GM23248 (cell line): ENCODE measurements around the gene PSMC2. TPM values are rescaled to one million over a fixed set of nuclear protein-coding genes. Genes with fewer than 3 reads are reported as not detected.

Experiments
- DNase-seq: peaks from one replicate; pipeline ENCODE4 v3.0.0-alpha.2; 2015
- H2AFZ ChIP-seq: fragments of 200-600 bp; sonication (generic); 2 replicates; pipeline ENCODE4 v1.6.1; 2016; ENCODE audit warnings: antibody characterized with exemption
- H3F3A ChIP-seq: fragments of 200-600 bp; sonication (generic); 2 replicates; pipeline ENCODE4 v1.6.1; 2016; ENCODE audit warnings: mild to moderate bottlenecking, antibody characterized with exemption, mixed run types; ENCODE audit not compliant: insufficient read depth
- H3K27ac ChIP-seq: fragments of 200-600 bp; sonication (generic); 2 replicates; pipeline ENCODE4 v1.5.1; 2016; ENCODE audit warnings: mild to moderate bottlenecking
- H3K27me3 ChIP-seq: fragments of 200-600 bp; sonication (generic); replicated peaks from 2 replicates; pipeline ENCODE4 v1.6.1; 2016; ENCODE audit warnings: mild to moderate bottlenecking; ENCODE audit not compliant: insufficient read depth
- H3K36me3 ChIP-seq: fragments of 200-600 bp; sonication (generic); 2 replicates; pipeline ENCODE4 v1.6.1; 2016; ENCODE audit warnings: low read depth, mild to moderate bottlenecking
- H3K4me1 ChIP-seq: fragments of 200-600 bp; sonication (generic); 2 replicates; pipeline ENCODE4 v1.6.1; 2016; ENCODE audit warnings: mild to moderate bottlenecking; ENCODE audit not compliant: insufficient read depth
- H3K4me2 ChIP-seq: fragments of 200-600 bp; sonication (generic); one replicate; pipeline ENCODE4 v1.6.1; 2016; ENCODE audit warnings: mild to moderate bottlenecking; ENCODE audit not compliant: unreplicated experiment
- H3K4me3 ChIP-seq: fragments of 200-600 bp; sonication (generic); 2 replicates; pipeline ENCODE4 v1.5.1; 2016; ENCODE audit warnings: mild to moderate bottlenecking
- H3K79me2 ChIP-seq: fragments of 200-600 bp; sonication (generic); 2 replicates; pipeline ENCODE4 v1.6.1; 2016; ENCODE audit warnings: mild to moderate bottlenecking; ENCODE audit not compliant: insufficient read depth
- H3K9ac ChIP-seq: fragments of 200-600 bp; sonication (generic); 2 replicates; pipeline ENCODE4 v1.6.1; 2016; ENCODE audit warnings: mild to moderate bottlenecking
- H3K9me2 ChIP-seq: fragments of 200-600 bp; sonication (generic); 2 replicates; pipeline ENCODE4 v1.6.1; 2016; ENCODE audit warnings: mixed run types, mild to moderate bottlenecking, moderate library complexity; ENCODE audit not compliant: insufficient read depth
- H3K9me3 ChIP-seq: fragments of 200-600 bp; sonication (generic); one replicate; pipeline ENCODE4 v1.6.1; 2017; ENCODE audit warnings: low read depth
- H4K20me1 ChIP-seq: fragments of 200-600 bp; sonication (generic); 2 replicates; pipeline ENCODE4 v1.6.0; 2016; ENCODE audit not compliant: insufficient read depth
- EZH2 ChIP-seq: fragments of 200-600 bp; sonication (generic); IDR thresholded peaks from 2 replicates; pipeline ENCODE4 v1.6.1; 2018; ENCODE audit warnings: antibody characterized with exemption, mild to moderate bottlenecking; ENCODE audit not compliant: insufficient read depth, poor library complexity, severe bottlenecking
- EZH2phosphoT487 ChIP-seq: fragments of 200-600 bp; sonication (generic); IDR thresholded peaks from 2 replicates; pipeline ENCODE4 v1.6.1; 2018; ENCODE audit warnings: antibody characterized with exemption, moderate library complexity, mild to moderate bottlenecking, low read depth; ENCODE audit not compliant: insufficient read depth
- WGBS, 2 experiments: methylation state at CpG; one replicate each; pipeline ENCODE4 v1.1.6; 2015 to 2017; ENCODE audit warnings: low lambda C conversion rate in 2 of 2, low coverage in 1 of 2; ENCODE audit errors: missing lambda C conversion rate in 2 of 2; 5-methylcytosine and 5-hydroxymethylcytosine counted together
- in situ Hi-C: fragments of 300-500 bp; cut with MboI; formaldehyde crosslinking; loops from 2 replicates; pipeline ENCODE4 v1.15.0; 2020
- polyA plus RNA-seq: library from polyadenylated mRNA; unstranded; fragments of >200 nt; fragmentation: Nextera tagmentation; extraction: Ambion mirVana; gene quantifications from 2 replicates; pipeline ENCODE4 v1.2.1, GENCODE V29; 2016
- small RNA-seq: library from RNA; depleted of rRNA; stranded (forward); fragments of <200 nt; gene quantifications from one replicate; pipeline ENCODE3, GENCODE V24; 2014; ENCODE audit warnings: low read depth, low replicate concordance
- total RNA-seq: library from RNA; depleted of rRNA; stranded (reverse); fragments of >200 nt; shearing (Covaris generic); gene quantifications from 2 replicates; pipeline ENCODE4 v1.2.3, GENCODE V29; 2014; rRNA removed

The PSMC2 gene
- total and polyA plus RNA-seq, 2 experiments from 2014 or later, result 118 to 173 TPM

DNA sequence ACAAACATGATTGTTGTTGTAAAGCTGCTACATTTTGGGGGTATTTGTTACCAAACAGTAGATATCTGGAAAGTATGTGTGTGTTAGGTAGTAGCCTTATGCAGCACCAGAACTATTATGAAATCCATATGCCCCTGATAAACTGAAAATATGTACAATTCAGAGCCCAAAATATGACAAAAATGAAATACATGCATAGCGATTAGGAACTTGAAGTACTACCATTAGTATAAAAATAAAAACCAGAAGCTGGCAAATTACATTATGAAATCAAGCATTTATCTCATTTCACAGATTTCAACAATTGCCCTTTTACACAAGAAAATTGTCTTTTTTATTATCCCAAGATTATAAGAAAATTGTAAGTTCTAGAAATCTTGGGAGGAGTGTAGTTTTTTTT is 64.7 kb downstream of the PSMC2 start:
- Histone ChIP-seq H3K27me3 (0 out of 2 replicates have a peak, but pooled peaks cover 12% of the 10 kb centered on the region), H3K36me3 (no peaks in the 10 kb centered on the region), H3K4me2 (no peak overlapping the region), H3K79me2 (no peaks in the 10 kb centered on the region), H4K20me1 (no peaks in the 10 kb centered on the region), H3K9me2 (no peaks in the 10 kb centered on the region), H3K4me3 (no peak overlapping the region), H3K27ac (no peak overlapping the region), H3F3A (no peaks in the 10 kb centered on the region), H3K4me1 (no peaks in the 10 kb centered on the region), H3K9ac (no peak overlapping the region), H3K9me3 (no peaks in the 10 kb centered on the region), H2AFZ (no peak overlapping the region)
- TF ChIP-seq EZH2phosphoT487 (no peak), EZH2 (no peak)
- WGBS, 2 experiments, result 38 to 40% methylated on average over 1 of the region's 1 CpG
- in situ Hi-C loops, result no loop called here
- no peak for DNase-seq

GRCh38 chr7:103413407-103413806 is 66.0 kb downstream of the PSMC2 start:
- Histone ChIP-seq H3F3A (no peaks in the 10 kb centered on the region), H2AFZ (no peak overlapping the region), H3K4me2 (no peak overlapping the region), H3K27ac (no peak overlapping the region), H3K36me3 (no peaks in the 10 kb centered on the region), H3K9me2 (no peaks in the 10 kb centered on the region), H3K9ac (no peak overlapping the region), H3K27me3 (0 out of 2 replicates have a peak, but pooled peaks cover 12% of the 10 kb centered on the region), H3K4me1 (no peaks in the 10 kb centered on the region), H4K20me1 (no peaks in the 10 kb centered on the region), H3K9me3 (no peaks in the 10 kb centered on the region), H3K79me2 (no peaks in the 10 kb centered on the region), H3K4me3 (no peak overlapping the region)
- in situ Hi-C loops, result no loop called here
- WGBS, 2 experiments, result 65 to 72% methylated on average over 5 of the region's 5 CpGs
- no peak for DNase-seq
- TF ChIP-seq EZH2, result no peak

DNA sequence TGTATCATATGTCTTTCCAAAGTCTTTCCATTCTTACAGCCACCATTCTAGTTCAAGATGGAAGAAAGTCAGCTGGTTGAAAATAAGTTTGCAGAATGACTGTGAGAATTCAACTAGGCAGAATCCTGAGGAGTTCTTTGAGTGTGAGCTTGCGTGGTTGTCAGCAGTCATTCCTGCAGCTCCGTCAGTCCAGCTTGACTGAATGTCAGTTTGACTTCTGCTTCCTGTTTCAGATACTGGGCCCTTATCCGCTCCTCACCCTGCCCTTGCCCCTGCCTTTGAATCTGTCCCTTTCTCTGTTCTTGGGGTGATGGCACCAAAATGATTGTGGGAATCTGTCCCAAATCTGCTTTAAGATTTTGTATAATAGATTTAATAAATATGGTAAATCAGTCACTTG is 70.8 kb downstream of the PSMC2 start:
- Histone ChIP-seq H3K9ac (no peak overlapping the region), H3K79me2 (no peaks in the 10 kb centered on the region), H3K27ac (no peak overlapping the region), H3F3A (no peaks in the 10 kb centered on the region), H3K4me1 (no peaks in the 10 kb centered on the region), H3K9me3 (no peaks in the 10 kb centered on the region), H3K27me3 (0 out of 2 replicates have a peak, but pooled peaks cover 5% of the 10 kb centered on the region), H4K20me1 (no peaks in the 10 kb centered on the region), H3K36me3 (no peaks in the 10 kb centered on the region), H3K4me3 (no peak overlapping the region), H3K9me2 (no peaks in the 10 kb centered on the region), H3K4me2 (no peak overlapping the region), H2AFZ (no peak overlapping the region)
- no peak for DNase-seq
- TF ChIP-seq EZH2phosphoT487, result no peak
- no peak for TF ChIP-seq EZH2
- in situ Hi-C loops, result no loop called here
- 75 to 80% methylated on average over 3 of the region's 3 CpGs for WGBS, 2 experiments

Small RNA genes within 50 kb of the gene (small RNA-seq; reads per million reads assigned to genes)
- gene RPS29P16, result not detected

Other genes with a start within 250 kb of the PSMC2 start
- gene NAPEPLD, start 198.5 kb upstream of the PSMC2 start, total RNA-seq, result 4.4 and 21.1 TPM in 2 replicates
- 9.9 and 10.8 TPM in 2 replicates for gene NAPEPLD, start 198.5 kb upstream of the PSMC2 start, polyA plus RNA-seq
- gene PMPCB, start 50.2 kb upstream of the PSMC2 start, total RNA-seq, result 61.7 and 80.7 TPM in 2 replicates
- 48.7 and 56.9 TPM in 2 replicates for gene PMPCB, start 50.2 kb upstream of the PSMC2 start, polyA plus RNA-seq
- 17.8 and 19.3 TPM in 2 replicates for gene DNAJC2, start 2.9 kb upstream of the PSMC2 start, total RNA-seq
- gene DNAJC2, start 2.9 kb upstream of the PSMC2 start, polyA plus RNA-seq, result 36.6 and 38.4 TPM in 2 replicates
- gene SLC26A5, start 98.6 kb downstream of the PSMC2 start, total RNA-seq, result not detected in 2 replicates
- not detected in 2 replicates for gene SLC26A5, start 98.6 kb downstream of the PSMC2 start, polyA plus RNA-seq